Testis (tissue), 3 donors: Measurements from ENCODE around the gene DVL1. TPM values are rescaled to one million over a fixed set of nuclear protein-coding genes. Genes with fewer than 3 reads are reported as not detected.
A peak's percentile ranks its signal among the peaks of the same experiment; 100 is the strongest.

Experiments
- DNase-seq: peaks from one replicate; pipeline ENCODE4 v3.0.0-alpha.2; 2019
- H3K27ac ChIP-seq, 2 donors: fragments of 200-600 bp; sonication (generic); one replicate each; pipeline ENCODE4 v1.5.1; 2019
- H3K27me3 ChIP-seq: fragments of 200-600 bp; sonication (generic); one replicate; pipeline ENCODE4 v1.5.1; 2019
- H3K36me3 ChIP-seq: fragments of 200-600 bp; sonication (generic); one replicate; pipeline ENCODE4 v1.5.1; 2017; ENCODE audit warnings: low read depth; ENCODE audit errors: missing control alignments
- H3K4me1 ChIP-seq: fragments of 200-600 bp; sonication (generic); one replicate; pipeline ENCODE4 v1.5.1; 2019
- H3K4me3 ChIP-seq, 2 donors: fragments of 200-600 bp; sonication (generic); one replicate each; pipeline ENCODE4 v1.5.1; 2017 to 2019
- H3K9me3 ChIP-seq: fragments of 200-600 bp; sonication (generic); one replicate; pipeline ENCODE4 v1.5.1; 2017
- CTCF ChIP-seq, 3 experiments: fragments of 450-650 bp in 2 of 3; fragments of 200-600 bp in 1 of 3; sonication (generic) in 1 of 3; IDR thresholded peaks; one replicate each; pipeline ENCODE4 v1.5.1; 2016 to 2019; ENCODE audit warnings: antibody characterized with exemption in 3 of 3, mild to moderate bottlenecking in 2 of 3, moderate library complexity in 1 of 3
- POLR2A ChIP-seq: fragments of 450-650 bp; IDR thresholded peaks from one replicate; pipeline ENCODE4 v1.6.1; 2017; ENCODE audit warnings: antibody characterized with exemption, mild to moderate bottlenecking, moderate library complexity
- WGBS, 2 donors: methylation state at CpG; one replicate each; pipeline ENCODE4 v1.1.5; 2018; 5-methylcytosine and 5-hydroxymethylcytosine counted together
- intact Hi-C: fragments of 100-400 bp; cut with DNase I; formaldehyde crosslinking; loops from one replicate; pipeline ENCODE4 v1.15.1; 2023; ENCODE audit warnings: low total_unique reads
- polyA plus RNA-seq: library from polyadenylated mRNA; stranded (reverse); fragments of 350-450 nt; fragmentation: Illumina TruSeq; extraction: RNeasy Lipid Tissue Mini Kit (QIAGEN cat#74804); gene quantifications from one replicate; pipeline ENCODE4 v1.2.3, GENCODE V29; 2014; ENCODE audit warnings: low read depth, low replicate concordance; ENCODE audit not compliant: insufficient read depth
- total RNA-seq, 2 donors: library from RNA; depleted of rRNA; stranded (reverse); fragments of >200 nt; gene quantifications; one replicate each; pipeline ENCODE4 v1.2.3, GENCODE V29; 2016

DVL1 gene
- total and polyA plus RNA-seq, 3 donors from 2014 or later = 65.8 to 183 (median 169) TPM

GRCh38 chr1:1305300-1306069 is 43.7 kb downstream of the DVL1 start:
- Histone ChIP-seq H3K9me3 (no peaks in the 10 kb centered on the region), H3K27me3 (no peaks in the 10 kb centered on the region), H3K27ac (peak overlapping the region; percentile 25 to 65), H3K4me3 (no peak overlapping the region), H3K36me3 (no peaks in the 10 kb centered on the region), H3K4me1 (peaks cover 40% of the 10 kb centered on the region)
- intact Hi-C loops = no loop called here
- WGBS, 2 donors = 46 to 63% methylated on average over 16 to 25 of the region's 25 CpGs
- TF ChIP-seq POLR2A (no peak), CTCF (IDR thresholded peaks at IDR 0.05) (no peak)
- peak; percentile 56 for DNase-seq

- TF ChIP-seq POLR2A = no peak
- TF ChIP-seq CTCF (IDR thresholded peaks at IDR 0.05) = no peak
- no peak overlapping the region for H3K4me3 ChIP-seq
- H3K9me3 ChIP-seq = no peaks in the 10 kb centered on the region
- intact Hi-C loops = no loop called here
- H3K27me3 ChIP-seq = no peaks in the 10 kb centered on the region
- DNase-seq = peak; percentile 86
- H3K4me1 ChIP-seq = peaks cover 39% of the 10 kb centered on the region
- 49 to 64% methylated on average over 10 to 29 of the region's 29 CpGs for WGBS, 2 donors
- H3K27ac ChIP-seq = peak overlapping the region; percentile 25 to 65
- H3K36me3 ChIP-seq = no peaks in the 10 kb centered on the region
Measured at GRCh38 chr1:1304331-1305299, 44.6 kb downstream of the DVL1 start.

GRCh38 chr1:1303736-1304135 is 45.5 kb downstream of the DVL1 start:
- no peaks in the 10 kb centered on the region for H3K9me3 ChIP-seq
- no peak for TF ChIP-seq POLR2A
- no peak for TF ChIP-seq CTCF (IDR thresholded peaks at IDR 0.05)
- 83% methylated on average over 12 of the region's 13 CpGs; no CpG with 5 or more reads in 1 of the 2 donors for whole genome bisulfite sequencing, 2 donors
- intact Hi-C loops = no loop called here
- no peak overlapping the region for H3K4me3 ChIP-seq
- no peaks in the 10 kb centered on the region for H3K27me3 ChIP-seq
- H3K27ac ChIP-seq = no peak overlapping the region
- no peaks in the 10 kb centered on the region for H3K36me3 ChIP-seq
- H3K4me1 ChIP-seq = peaks cover 33% of the 10 kb centered on the region
- no peak for DNase-seq

- Histone ChIP-seq H3K27ac (no peak overlapping the region), H3K9me3 (no peaks in the 10 kb centered on the region), H3K4me3 (no peak overlapping the region), H3K4me1 (peaks cover 33% of the 10 kb centered on the region), H3K36me3 (no peaks in the 10 kb centered on the region), H3K27me3 (no peaks in the 10 kb centered on the region)
- no peak for DNase-seq
- no peak for TF ChIP-seq POLR2A
- no peak for TF ChIP-seq CTCF (IDR thresholded peaks at IDR 0.05)
- intact Hi-C loops = no loop called here
- 85 to 92% methylated on average over 2 to 30 of the region's 31 CpGs for WGBS, 2 donors
Measured at GRCh38 chr1:1302951-1303509, 46.2 kb downstream of the DVL1 start.
